ENCODE results near the gene PHLDA2. TPM values are rescaled to one million over a fixed set of nuclear protein-coding genes. Genes with fewer than 3 reads are reported as not detected.

Gene PHLDA2
- total RNA-seq, 1 donor from 2014 or later = 96.1 TPM

DNA sequence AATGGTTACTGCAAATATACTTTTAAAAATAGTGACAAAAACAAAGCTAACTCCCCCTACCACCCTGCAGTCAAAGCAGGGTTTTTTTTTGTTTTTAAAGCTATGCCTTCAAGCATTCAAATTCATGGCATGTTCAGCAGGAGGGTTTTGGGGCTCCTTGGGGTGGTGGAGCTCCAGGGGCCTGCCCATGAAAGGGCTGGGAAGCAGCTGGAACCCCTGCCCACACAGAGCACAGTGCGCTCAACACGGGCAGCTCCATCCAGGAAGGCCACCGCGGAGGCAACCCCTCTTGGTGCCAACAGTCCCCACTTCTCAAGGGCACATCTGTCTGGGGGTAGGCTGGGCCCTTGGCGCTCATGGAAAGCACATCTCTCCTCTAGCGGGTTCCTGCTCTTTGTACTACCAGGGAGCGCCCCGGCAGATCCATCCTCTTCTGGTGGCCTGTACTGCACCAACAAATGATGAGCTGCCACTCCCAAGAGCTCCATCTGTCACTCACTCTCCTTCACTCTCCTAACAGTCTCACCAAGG lies 16.6 kb upstream of the PHLDA2 start:
- peak overlapping the region; percentile 90 for H3K27ac Mint-ChIP-seq (ENCODE audit: unreplicated experiment)
- TF ChIP-seq, protein P1, sequence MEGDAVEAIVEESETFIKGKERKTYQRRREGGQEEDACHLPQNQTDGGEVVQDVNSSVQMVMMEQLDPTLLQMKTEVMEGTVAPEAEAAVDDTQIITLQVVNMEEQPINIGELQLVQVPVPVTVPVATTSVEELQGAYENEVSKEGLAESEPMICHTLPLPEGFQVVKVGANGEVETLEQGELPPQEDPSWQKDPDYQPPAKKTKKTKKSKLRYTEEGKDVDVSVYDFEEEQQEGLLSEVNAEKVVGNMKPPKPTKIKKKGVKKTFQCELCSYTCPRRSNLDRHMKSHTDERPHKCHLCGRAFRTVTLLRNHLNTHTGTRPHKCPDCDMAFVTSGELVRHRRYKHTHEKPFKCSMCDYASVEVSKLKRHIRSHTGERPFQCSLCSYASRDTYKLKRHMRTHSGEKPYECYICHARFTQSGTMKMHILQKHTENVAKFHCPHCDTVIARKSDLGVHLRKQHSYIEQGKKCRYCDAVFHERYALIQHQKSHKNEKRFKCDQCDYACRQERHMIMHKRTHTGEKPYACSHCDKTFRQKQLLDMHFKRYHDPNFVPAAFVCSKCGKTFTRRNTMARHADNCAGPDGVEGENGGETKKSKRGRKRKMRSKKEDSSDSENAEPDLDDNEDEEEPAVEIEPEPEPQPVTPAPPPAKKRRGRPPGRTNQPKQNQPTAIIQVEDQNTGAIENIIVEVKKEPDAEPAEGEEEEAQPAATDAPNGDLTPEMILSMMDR (IDR thresholded peaks at IDR 0.05) = no peak
- peak overlapping the region; percentile 66 for H3K4me3 Mint-ChIP-seq (ENCODE audit: unreplicated experiment)
- H3K27me3 Mint-ChIP-seq (ENCODE audit: unreplicated experiment) = no peaks in the 10 kb centered on the region
- H3K4me1 Mint-ChIP-seq (ENCODE audit: unreplicated experiment) = peaks cover 53% of the 10 kb centered on the region
- peaks cover 33% of the 10 kb centered on the region for H3K36me3 Mint-ChIP-seq (ENCODE audit: unreplicated experiment)
- no peak for DNase-seq (ENCODE audit: extremely low spot score, unreplicated experiment)
- H3K9me3 Mint-ChIP-seq (ENCODE audit: unreplicated experiment) = no peaks in the 10 kb centered on the region

DNA sequence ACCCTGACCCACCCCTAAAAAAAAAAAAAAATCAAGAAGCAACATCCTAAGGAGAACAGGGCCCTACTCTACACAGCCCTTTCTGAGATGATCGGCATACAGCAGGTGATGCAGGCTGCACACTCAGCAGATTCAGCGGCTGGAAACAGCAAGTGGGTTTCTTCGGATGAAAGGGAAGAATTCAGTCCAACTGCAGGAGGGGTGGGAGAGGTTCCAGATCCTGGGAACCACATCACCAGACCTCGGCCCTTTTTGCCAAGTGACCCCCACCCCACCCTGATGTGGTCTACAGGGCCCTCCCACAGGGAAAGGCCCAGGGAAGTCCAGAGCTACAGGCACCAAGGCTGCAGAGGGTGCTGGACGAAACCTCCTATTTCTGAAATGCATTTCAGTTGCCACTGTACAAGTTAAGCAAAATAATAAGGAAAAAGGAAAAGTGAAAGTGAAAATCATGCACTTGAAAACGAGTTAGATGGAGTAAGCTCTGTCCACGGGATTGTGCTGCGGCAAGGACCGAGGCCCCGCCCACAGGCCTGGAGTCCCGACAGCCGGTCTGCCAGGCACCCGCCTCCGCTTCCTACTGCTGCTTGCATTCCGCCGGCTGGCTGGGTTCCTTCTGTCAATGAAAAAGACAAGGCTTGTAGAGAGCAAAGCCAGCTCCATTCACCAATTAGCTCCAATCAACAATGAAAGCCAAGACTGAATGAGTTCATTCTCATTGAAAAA lies 16.0 kb upstream of the PHLDA2 start:
- Mint-ChIP-seq H3K4me3 (ENCODE audit: unreplicated experiment) (peak overlapping the region; percentile 66), H3K27me3 (ENCODE audit: unreplicated experiment) (no peaks in the 10 kb centered on the region)

DNA sequence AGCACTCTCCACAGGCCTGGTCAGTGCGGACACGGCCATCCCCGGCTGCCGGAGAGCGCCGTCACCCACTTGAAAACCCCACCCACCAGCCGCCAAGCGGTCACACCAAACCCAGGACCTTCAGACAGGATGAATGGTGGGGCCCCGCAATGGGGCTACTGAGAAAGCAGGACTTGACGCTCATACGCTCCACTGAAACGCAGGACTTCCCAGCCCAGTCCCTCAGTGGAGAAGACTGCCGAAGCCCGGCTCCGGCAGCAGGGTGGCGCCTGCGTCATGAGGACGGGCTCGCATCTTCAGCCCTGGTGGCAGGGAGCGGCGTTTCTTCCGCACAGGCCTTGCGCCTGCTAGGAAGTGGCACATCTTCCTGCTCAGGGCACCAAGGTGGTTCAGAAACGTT lies 15.3 kb upstream of the PHLDA2 start:
- no peaks in the 10 kb centered on the region for H3K27me3 Mint-ChIP-seq (ENCODE audit: unreplicated experiment)
- H3K4me3 Mint-ChIP-seq (ENCODE audit: unreplicated experiment) = no peak overlapping the region

More for the DNA sequence above, 16.0 kb upstream of the PHLDA2 start:
- peak; percentile 94 for DNase-seq (ENCODE audit: extremely low spot score, unreplicated experiment)
- Mint-ChIP-seq H3K4me1 (ENCODE audit: unreplicated experiment) (peaks cover 50% of the 10 kb centered on the region), H3K9me3 (ENCODE audit: unreplicated experiment) (no peaks in the 10 kb centered on the region), H3K36me3 (ENCODE audit: unreplicated experiment) (peaks cover 28% of the 10 kb centered on the region), H3K27ac (ENCODE audit: unreplicated experiment) (peak overlapping the region; percentile 90)
- TF ChIP-seq, protein P1 (IDR thresholded peaks at IDR 0.05) = no peak

DNA sequence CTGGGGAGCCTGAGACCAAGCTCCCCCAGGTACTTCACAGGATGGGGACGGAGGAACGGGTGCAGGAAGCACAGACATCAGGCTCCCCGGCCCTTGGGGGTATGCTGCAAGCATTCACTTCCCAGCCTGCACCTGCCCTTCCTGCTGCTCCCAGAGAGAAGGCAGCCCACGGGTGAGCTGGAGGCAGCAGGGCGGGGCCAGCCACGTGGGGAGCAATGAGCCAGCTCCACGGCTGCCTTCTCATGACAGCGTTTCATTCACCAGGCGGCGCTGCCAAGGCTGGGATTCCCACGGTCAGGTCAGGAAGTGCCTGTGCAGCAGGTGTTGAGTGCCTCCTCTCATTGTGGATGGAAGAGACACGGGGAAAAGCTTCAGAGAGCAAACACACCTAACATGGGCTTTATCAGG lies 14.5 kb upstream of the PHLDA2 start:
- TF ChIP-seq, protein P1 (IDR thresholded peaks at IDR 0.05) = no peak
- DNase-seq (ENCODE audit: extremely low spot score, unreplicated experiment) = no peak
- no peak overlapping the region for H3K27ac Mint-ChIP-seq (ENCODE audit: unreplicated experiment)
- peaks cover 21% of the 10 kb centered on the region for H3K36me3 Mint-ChIP-seq (ENCODE audit: unreplicated experiment)
- H3K4me3 Mint-ChIP-seq (ENCODE audit: unreplicated experiment) = no peak overlapping the region
- peaks cover 1% of the 10 kb centered on the region for H3K9me3 Mint-ChIP-seq (ENCODE audit: unreplicated experiment)
- peaks cover 41% of the 10 kb centered on the region for H3K4me1 Mint-ChIP-seq (ENCODE audit: unreplicated experiment)
- H3K27me3 Mint-ChIP-seq (ENCODE audit: unreplicated experiment) = no peaks in the 10 kb centered on the region

More for the DNA sequence above, 15.3 kb upstream of the PHLDA2 start:
- H3K9me3 Mint-ChIP-seq (ENCODE audit: unreplicated experiment) = no peaks in the 10 kb centered on the region
- DNase-seq (ENCODE audit: extremely low spot score, unreplicated experiment) = no peak
- peaks cover 46% of the 10 kb centered on the region for H3K4me1 Mint-ChIP-seq (ENCODE audit: unreplicated experiment)
- H3K27ac Mint-ChIP-seq (ENCODE audit: unreplicated experiment) = peak overlapping the region; percentile 90
- TF ChIP-seq, protein P1 (IDR thresholded peaks at IDR 0.05) = no peak
- peaks cover 22% of the 10 kb centered on the region for H3K36me3 Mint-ChIP-seq (ENCODE audit: unreplicated experiment)

DNA sequence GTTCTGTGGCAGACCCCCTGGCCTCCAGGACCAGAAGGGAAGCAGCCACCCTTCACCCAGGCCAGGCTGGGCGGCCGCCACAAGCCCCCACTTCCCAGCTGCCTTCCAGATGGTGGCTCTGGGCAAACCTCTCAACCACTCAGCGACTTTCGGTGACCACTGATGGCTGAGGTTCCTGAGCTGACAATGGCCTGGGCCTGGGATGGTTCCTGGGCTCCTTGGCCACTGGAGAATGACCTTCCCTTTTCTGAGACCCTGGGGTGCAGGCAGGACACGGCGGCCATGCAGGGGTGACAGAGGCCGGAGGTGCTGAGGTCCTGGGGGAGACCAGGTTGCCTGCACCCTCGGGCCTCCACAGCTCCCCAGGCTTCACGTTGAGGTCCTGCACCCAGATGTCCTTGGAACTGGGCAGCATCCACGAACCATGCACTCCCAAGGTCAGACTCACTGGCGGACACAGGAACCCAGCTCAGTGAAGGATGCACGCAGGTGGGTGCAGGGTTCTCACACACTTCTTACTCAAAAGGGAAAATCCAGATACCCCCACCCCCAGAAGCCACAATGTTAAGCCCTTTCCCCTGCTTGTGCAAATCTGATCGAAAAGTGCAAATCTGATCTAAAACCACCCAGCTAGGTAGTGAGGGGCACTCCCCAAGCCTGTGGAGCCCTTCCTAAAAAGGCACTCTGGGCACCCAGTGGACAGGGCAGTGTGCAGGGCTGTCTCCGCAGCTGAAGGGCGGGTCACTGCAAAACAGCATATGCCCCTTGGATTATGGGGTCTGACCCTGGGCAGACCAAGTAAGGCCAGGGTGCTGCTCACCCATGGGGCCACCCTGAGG lies 13.9 kb upstream of the PHLDA2 start:
- DNase-seq (ENCODE audit: extremely low spot score, unreplicated experiment) = no peak
- peaks cover 41% of the 10 kb centered on the region for H3K4me1 Mint-ChIP-seq (ENCODE audit: unreplicated experiment)
- H3K36me3 Mint-ChIP-seq (ENCODE audit: unreplicated experiment) = peaks cover 23% of the 10 kb centered on the region
- peak overlapping the region; percentile 14 for H3K27ac Mint-ChIP-seq (ENCODE audit: unreplicated experiment)
- H3K27me3 Mint-ChIP-seq (ENCODE audit: unreplicated experiment) = no peaks in the 10 kb centered on the region
- TF ChIP-seq, protein P1 (IDR thresholded peaks at IDR 0.05) = no peak
- peaks cover 3% of the 10 kb centered on the region for H3K9me3 Mint-ChIP-seq (ENCODE audit: unreplicated experiment)
- H3K4me3 Mint-ChIP-seq (ENCODE audit: unreplicated experiment) = no peak overlapping the region

All from osteocyte (in vitro differentiated cells).